Hair follicular keratinocyte (primary cell): ENCODE results near the gene CCDC174. TPM values are rescaled to one million over a fixed set of nuclear protein-coding genes. Genes with fewer than 3 reads are reported as not detected.

Experiments used
- total RNA-seq: library from RNA; depleted of rRNA; stranded (reverse); fragments of >200 nt; gene quantifications from 2 replicates; pipeline ENCODE4 v1.2.3, GENCODE V29; 2015

CCDC174 gene
- total RNA-seq = 7.0 and 11.4 TPM in 2 replicates

DNA sequence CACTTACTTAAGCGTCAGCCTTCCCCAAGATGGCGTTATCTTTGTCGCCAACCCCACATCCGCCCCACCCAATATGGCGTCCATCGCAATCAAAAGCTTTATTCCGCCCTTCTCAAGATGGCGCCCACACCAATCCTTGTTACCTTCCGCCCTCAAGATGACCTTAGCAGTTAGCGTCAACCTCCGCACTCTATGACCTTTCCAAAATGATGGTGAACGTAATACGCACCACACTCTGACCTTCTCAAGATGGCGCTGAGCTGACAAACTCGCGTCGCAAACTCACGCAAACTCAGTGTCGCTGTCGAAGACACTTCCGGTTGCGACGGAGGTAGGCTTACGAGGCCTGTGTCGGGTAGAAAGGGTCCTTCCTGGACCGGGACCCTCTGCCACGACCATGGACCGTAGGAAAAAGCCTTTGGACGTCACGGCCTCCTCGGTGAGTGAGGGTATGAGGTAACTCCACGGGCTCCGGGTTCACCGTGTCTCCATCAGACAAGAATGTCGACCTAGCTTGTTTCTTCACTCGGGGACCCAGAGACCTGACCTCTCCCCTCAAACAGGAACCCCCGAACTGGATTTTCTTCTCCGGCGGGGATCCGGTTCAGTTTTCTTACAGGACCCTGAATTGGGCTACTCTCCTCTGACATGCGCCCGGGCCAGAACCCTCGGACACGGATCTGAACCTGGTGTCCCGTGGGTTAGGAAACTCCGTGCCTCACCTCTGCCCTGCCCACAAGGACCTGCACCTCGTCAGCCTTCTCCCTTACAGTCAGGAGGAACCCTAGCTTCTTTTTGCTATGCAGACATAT is at the start of gene CCDC174:
Gene CCDC174 (plus strand): TSS at position 323 of the 812 bp plus-strand sequence. CDS start 75 bp downstream, at position 398.

DNA sequence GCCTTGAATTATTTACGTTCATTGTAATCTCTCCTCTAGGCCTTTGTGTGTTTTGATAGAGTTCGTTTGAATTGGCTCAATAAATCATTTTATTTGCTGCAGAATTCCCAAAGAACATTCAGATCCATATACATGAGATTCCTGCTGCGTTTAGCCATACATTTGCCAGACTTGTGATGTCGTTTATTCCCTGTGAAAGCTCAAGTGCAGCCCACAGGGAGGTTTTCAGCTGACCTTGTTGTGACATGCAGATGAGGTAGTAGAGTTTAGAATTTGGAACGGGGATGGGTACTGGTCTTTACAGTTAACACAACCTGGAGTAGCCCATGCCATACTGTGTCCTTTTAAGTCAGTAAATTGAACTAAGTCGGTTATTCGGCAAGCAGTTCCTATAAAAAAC is 23.3 kb downstream of the CCDC174 start, which contains the start of gene C3orf20:
Gene C3orf20 (plus strand): TSS at position 301 of the 400 bp plus-strand sequence. CDS start 7,573 bp downstream, outside the sequence.

Other genes with a start within 250 kb of the CCDC174 start
- 10.5 and 21.6 TPM in 2 replicates for gene SLC6A6, start 249.2 kb upstream of the CCDC174 start, total RNA-seq
- 0.16 TPM in 1 of 2 replicates, not detected in the other for gene GRIP2, start 111.4 kb upstream of the CCDC174 start, total RNA-seq
- gene C3orf20, start 23.4 kb downstream of the CCDC174 start, total RNA-seq = not detected in 2 replicates
- not detected in 2 replicates for gene FGD5, start 167.2 kb downstream of the CCDC174 start, total RNA-seq